ENCODE data around the gene AGBL5. TPM values are rescaled to one million over a fixed set of nuclear protein-coding genes. Genes with fewer than 3 reads are reported as not detected.
A peak's percentile ranks its signal among the peaks of the same experiment; 100 is the strongest.

Gene AGBL5
- total and polyA plus RNA-seq, 10 donors = 7.1 to 18.6 (median 12.7) TPM

DNA sequence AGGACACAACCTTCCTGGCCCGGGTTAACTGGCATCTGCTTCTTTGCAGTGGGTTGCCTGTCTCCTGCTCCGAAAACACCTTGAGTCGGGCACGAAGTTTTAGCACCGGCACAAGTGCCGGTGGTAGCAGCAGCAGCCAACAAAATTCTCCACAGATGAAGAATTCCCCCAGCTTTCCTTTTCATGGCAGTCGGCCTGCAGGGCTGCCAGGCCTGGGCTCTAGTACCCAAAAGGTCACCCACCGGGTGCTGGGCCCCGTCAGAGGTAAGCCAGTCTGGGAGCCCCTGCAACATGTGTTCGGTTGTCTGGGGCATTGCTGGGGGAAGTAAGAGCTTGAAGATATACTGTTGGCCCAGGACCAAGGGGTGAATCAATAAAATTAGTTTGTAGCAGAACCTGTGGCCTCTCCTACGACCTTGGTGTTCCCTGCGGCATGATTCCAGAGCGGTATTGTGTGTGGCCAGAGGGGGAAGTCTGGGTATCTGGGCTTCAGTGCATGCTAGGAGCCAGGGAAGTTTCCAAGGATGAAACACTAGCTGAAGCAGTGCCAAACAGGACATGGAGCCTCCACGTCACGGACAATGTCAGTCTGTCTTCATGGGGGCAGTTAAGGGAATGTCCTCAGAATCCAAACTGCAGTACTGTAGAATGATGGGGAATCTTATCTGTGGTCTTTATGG, 7.8 kb downstream of the AGBL5 start:
- peak; percentile 47 to 74 (median 50) for TF ChIP-seq POLR2AphosphoS5 (IDR thresholded peaks at IDR 0.05)
- TF ChIP-seq POLR2A (IDR thresholded peaks at IDR 0.05) = no peak
- WGBS, 5 donors = 66 to 80% (median 75%) methylated on average over 15 of the region's 15 CpGs
- DNase-seq = peak; percentile 69
- H3K4me3 ChIP-seq = no peak overlapping the region
- peaks cover 2 to 88% (median 26%) of the 10 kb centered on the region in 6 donors for H3K36me3 ChIP-seq
- H3K4me1 ChIP-seq = peaks cover 0 to 42% (median 23%) of the 10 kb centered on the region in 6 donors
- no peaks in the 10 kb centered on the region for H3K9me3 ChIP-seq
- peak overlapping the region in 7 of 8 donors; percentile 13 to 71 (median 63) for H3K27ac ChIP-seq
- H3K27me3 ChIP-seq (replicated peaks in 1 of 7) = no peaks in the 10 kb centered on the region
- intact Hi-C loops (cut with DNase I; ENCODE audit: low total_unique reads) = no loop called here

DNA sequence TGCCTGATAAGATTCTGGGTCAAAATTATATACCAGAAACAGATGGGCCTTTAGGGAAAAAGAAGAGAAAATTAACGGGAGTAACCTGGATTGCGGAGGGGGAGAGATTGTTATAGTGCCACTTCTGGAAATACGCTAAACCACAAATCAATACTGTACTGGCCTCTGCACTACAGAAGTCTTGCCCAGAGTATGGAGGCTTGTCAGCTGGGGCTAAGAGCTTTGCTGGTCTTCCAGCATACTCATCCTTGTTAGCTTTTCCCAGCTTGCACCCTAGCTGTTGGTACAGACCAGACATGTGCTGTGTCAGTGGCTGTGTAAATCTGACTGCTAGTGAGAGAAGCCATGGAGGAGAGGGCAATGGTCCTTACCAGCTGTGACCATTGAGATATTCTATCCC, 8.9 kb downstream of the AGBL5 start:
- DNase-seq = no peak
- 89 to 96% (median 93%) methylated on average over 3 of the region's 3 CpGs for WGBS, 5 donors
- H3K36me3 ChIP-seq = peaks cover 2 to 88% (median 20%) of the 10 kb centered on the region in 6 donors
- H3K4me3 ChIP-seq = no peak overlapping the region
- H3K27me3 ChIP-seq (replicated peaks in 1 of 7) = no peaks in the 10 kb centered on the region
- H3K4me1 ChIP-seq = peaks cover 0 to 45% (median 23%) of the 10 kb centered on the region in 6 donors
- H3K27ac ChIP-seq = peak overlapping the region in 2 of 8 donors; percentile 63 to 64
- intact Hi-C loops (cut with DNase I; ENCODE audit: low total_unique reads) = no loop called here
- H3K9me3 ChIP-seq = no peaks in the 10 kb centered on the region
- no peak for TF ChIP-seq POLR2A (IDR thresholded peaks at IDR 0.05)
- TF ChIP-seq, protein P1, sequence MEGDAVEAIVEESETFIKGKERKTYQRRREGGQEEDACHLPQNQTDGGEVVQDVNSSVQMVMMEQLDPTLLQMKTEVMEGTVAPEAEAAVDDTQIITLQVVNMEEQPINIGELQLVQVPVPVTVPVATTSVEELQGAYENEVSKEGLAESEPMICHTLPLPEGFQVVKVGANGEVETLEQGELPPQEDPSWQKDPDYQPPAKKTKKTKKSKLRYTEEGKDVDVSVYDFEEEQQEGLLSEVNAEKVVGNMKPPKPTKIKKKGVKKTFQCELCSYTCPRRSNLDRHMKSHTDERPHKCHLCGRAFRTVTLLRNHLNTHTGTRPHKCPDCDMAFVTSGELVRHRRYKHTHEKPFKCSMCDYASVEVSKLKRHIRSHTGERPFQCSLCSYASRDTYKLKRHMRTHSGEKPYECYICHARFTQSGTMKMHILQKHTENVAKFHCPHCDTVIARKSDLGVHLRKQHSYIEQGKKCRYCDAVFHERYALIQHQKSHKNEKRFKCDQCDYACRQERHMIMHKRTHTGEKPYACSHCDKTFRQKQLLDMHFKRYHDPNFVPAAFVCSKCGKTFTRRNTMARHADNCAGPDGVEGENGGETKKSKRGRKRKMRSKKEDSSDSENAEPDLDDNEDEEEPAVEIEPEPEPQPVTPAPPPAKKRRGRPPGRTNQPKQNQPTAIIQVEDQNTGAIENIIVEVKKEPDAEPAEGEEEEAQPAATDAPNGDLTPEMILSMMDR (IDR thresholded peaks at IDR 0.05 in 8 of 11, conservative IDR thresholded peaks at IDR 0.05 in 3 of 11) = no peak
- no peak for TF ChIP-seq POLR2AphosphoS5 (IDR thresholded peaks at IDR 0.05)

DNA sequence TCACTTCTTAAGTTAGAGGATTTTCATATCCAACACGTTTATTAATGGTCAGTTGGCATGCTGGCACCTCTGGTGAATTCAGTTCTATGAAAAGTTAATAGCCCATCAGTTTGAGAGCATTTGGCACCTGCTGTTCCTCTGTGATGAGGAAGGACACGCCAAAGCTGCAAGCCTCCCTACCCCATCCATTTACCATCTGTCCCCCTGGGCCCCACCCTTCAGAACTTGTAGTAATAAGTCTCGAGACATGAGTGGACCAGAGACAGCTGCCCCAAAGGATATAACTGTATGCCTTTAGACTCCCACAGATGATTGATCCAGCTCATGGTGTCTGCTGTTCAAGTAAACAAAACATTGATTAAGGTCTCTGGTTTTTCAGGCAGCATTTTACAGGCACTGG, 13.7 kb downstream of the AGBL5 start:
- no peak for DNase-seq
- no peaks in the 10 kb centered on the region for H3K27me3 ChIP-seq (replicated peaks in 1 of 7)
- TF ChIP-seq POLR2AphosphoS5 (IDR thresholded peaks at IDR 0.05) (no peak), POLR2A (IDR thresholded peaks at IDR 0.05) (no peak)
- TF ChIP-seq, protein P1 (IDR thresholded peaks at IDR 0.05 in 8 of 11, conservative IDR thresholded peaks at IDR 0.05 in 3 of 11) = no peak
- intact Hi-C loops (cut with DNase I; ENCODE audit: low total_unique reads) = no loop called here
- peaks cover 0 to 88% (median 28%) of the 10 kb centered on the region in 6 donors for H3K36me3 ChIP-seq
- H3K9me3 ChIP-seq = no peaks in the 10 kb centered on the region
- no peak overlapping the region for H3K4me3 ChIP-seq
- peaks cover 6 to 62% (median 33%) of the 10 kb centered on the region in 6 donors for H3K4me1 ChIP-seq
- WGBS, 5 donors = 84 to 93% (median 90%) methylated on average over 3 of the region's 3 CpGs
- H3K27ac ChIP-seq = no peak overlapping the region

DNA sequence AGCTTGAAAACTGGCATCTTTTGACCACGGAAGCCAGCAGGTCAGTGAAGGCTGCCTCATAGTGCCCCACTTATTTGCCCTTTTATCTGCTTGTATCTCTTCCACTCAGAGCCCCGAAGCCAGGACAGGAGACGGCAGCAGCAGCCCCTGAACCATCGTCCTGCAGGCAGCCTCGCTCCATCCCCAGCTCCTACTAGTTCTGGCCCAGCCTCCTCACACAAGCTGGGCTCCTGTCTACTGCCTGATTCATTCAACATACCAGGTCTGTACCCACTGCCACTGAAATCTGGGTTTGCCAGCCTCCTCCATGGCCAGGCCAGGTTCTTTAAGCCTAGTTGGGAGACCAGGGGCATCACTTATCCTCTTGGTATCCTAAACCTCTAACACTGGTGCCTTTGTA, 15.9 kb downstream of the AGBL5 start:
- intact Hi-C loops (cut with DNase I; ENCODE audit: low total_unique reads) = no loop called here
- Histone ChIP-seq H3K27me3 (replicated peaks in 1 of 7) (no peaks in the 10 kb centered on the region), H3K36me3 (peaks cover 0 to 70% (median 28%) of the 10 kb centered on the region in 6 donors), H3K4me1 (peaks cover 16 to 74% (median 46%) of the 10 kb centered on the region in 6 donors), H3K27ac (no peak overlapping the region), H3K4me3 (no peak overlapping the region), H3K9me3 (no peaks in the 10 kb centered on the region)
- 90 to 99% (median 95%) methylated on average over 5 of the region's 5 CpGs for WGBS, 5 donors
- no peak for DNase-seq
- no peak for TF ChIP-seq POLR2A (IDR thresholded peaks at IDR 0.05)
- TF ChIP-seq POLR2AphosphoS5 (IDR thresholded peaks at IDR 0.05) = no peak
- TF ChIP-seq, protein P1 (IDR thresholded peaks at IDR 0.05 in 8 of 11, conservative IDR thresholded peaks at IDR 0.05 in 3 of 11) = no peak

Measured in spleen (tissue), 11 donors.